Pons (tissue), 1 donor: Measurements from ENCODE around the gene CERS4.
"Not testable (repeated sequence)": the region's sequence is repeated elsewhere in the genome, so short reads cannot be mapped to it uniquely, and the experiment has no call there.

Experiments used
- DNase-seq: peaks from one replicate; pipeline ENCODE4 v3.0.0-alpha.2; 2016; ENCODE audit warnings: low spot score

The CERS4 gene

DNA sequence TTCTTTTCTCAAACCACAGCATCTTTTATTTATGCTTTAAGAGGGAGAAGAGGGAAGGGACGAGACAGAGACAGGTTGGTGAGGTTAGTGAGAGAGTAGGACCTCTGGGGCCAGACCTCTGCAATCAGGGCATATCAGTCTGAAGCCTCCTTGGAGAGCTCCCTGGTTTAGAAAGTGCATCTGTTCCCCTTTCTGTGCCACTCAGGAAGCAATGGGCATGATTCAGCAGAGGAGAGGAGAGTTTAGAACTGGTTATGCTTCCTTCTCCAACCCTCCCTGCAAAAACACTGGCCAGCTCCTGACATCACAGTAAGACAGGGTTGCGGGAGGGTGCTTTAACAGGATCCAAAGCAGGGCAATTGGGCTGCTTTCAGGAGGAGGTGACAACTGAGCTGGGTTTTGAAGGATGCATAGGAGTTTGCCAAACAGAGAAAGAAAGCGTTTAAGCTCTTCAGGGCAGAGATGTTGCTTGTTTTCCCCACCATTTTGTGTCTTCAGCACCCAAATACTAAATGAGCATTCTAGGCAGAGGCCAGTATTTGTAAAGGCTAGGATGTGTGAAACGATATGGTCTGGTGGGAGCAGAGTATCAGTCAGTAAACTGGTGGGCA lies 33.1 kb downstream of the CERS4 start:
- peak; percentile 17 for DNase-seq

DNA sequence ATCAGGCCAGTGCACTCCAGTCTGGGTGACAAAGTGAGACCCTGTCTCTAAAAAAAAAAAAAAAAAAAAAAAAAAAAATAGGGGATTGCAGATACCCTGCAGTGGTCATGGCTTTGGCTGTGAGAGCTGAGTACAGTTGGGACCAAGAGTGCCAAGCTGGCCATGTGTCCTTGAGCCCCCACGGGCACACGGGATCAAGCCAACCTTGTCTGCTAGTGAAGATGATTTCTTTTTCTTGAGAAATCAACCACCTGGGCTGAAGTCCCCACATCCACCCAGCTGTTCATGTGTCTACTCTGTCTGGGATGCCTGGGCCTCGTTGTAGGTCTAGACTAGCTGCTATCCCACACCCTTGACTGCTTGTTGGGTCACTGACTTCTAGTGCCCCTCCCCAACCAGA lies 34.0 kb downstream of the CERS4 start:
- no peak for DNase-seq

DNA sequence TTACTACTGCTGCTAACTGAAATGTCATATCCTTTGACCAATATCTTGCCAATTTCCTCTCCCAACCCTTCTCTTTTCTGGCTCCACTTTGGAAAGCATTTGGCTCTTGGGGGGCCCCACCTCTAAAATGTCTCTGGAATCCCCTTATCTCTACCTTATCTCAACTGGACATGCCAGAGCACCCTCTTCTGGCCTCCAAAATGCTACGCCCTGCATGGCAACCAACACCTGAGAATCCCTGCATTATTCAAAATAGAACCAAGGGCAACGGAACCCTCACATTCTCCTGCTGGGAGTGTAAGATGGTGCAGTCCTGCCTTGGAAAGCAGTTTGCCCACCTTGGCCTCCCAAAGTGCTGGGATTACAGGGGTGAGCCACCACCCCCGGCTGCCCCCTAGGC lies 35.3 kb downstream of the CERS4 start:
- DNase-seq = no peak

DNA sequence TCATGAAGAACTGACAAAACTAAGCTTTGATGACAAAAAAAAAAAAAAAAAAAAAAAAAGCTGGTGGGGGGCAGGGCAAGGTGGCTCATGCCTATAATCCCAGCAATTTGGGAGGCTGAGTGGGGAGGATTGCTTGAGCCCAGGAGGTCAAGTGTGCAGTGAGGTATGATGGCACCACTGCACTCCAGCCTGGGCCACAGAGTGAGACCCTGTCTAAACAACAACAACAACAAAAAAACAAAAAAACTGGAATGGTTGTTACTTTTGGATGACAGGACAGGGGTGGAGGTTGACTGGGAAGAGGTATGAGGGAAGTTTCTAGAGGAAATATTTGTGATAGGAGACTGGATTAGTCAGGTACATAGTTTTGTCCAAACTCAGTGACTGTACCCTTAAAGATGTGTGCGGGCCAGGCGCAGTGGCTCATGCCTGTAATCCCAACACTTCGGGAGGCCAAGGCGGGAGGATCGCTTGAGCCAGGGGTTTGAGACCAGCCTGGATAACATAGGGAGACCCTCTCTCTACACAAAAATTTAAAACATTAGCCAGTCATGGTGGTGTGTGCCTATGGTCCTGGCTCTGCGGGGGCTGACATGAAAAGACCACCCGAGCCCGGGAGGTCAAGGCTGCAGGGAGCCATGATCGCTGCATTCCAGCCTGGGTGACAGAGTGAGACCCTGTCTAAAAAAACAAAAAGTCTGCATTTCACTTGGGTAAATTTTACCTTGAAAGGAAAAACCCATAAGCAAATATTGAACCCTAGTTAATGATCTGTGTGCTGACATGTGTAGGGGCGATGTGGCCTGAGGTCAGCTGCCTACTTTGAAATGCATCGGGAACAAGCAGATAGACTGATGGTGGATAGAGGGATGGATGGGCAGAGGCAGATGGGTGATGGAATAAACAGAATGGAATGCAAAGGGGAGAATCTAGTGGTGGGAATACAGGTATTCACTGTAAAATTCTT lies 37.0 kb downstream of the CERS4 start:
- DNase-seq = no peak

DNA sequence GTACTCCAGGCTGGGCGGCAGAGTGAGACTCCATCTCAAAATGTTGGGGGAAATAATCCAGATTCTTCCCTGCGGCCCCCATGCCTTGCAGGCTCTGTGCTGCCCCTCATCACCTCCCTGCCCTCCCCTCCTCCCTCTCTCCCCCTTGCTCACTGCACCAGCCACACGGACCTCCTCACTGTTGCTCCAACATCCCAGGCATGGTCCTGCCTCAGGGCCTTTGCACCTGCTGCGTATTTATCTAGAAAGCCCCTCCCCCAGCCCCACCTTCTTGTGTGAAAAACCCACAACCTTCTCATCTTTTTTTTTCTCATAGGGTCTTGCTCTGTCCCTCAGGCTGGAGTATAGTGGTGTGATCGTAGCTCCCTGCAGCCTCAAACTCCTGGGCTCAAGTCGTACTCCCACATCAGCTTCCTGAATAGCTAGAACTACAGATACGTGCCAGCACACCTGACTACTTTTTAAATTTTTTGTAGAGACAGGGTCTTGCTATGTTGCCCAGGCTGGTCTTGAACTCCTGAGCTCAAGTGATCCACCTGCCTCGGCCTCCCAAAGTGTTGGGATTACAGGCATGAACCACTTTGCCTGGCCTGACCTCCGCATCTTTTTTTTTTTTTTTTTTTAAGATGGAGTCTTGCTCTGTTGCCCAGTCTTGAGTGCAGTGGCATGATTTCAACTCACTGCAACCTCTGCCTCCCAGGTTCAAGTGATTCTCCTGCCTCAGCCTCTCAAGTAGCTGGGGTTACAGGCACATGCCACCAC lies 38.1 kb downstream of the CERS4 start:
- not testable (repeated sequence) for DNase-seq

DNA sequence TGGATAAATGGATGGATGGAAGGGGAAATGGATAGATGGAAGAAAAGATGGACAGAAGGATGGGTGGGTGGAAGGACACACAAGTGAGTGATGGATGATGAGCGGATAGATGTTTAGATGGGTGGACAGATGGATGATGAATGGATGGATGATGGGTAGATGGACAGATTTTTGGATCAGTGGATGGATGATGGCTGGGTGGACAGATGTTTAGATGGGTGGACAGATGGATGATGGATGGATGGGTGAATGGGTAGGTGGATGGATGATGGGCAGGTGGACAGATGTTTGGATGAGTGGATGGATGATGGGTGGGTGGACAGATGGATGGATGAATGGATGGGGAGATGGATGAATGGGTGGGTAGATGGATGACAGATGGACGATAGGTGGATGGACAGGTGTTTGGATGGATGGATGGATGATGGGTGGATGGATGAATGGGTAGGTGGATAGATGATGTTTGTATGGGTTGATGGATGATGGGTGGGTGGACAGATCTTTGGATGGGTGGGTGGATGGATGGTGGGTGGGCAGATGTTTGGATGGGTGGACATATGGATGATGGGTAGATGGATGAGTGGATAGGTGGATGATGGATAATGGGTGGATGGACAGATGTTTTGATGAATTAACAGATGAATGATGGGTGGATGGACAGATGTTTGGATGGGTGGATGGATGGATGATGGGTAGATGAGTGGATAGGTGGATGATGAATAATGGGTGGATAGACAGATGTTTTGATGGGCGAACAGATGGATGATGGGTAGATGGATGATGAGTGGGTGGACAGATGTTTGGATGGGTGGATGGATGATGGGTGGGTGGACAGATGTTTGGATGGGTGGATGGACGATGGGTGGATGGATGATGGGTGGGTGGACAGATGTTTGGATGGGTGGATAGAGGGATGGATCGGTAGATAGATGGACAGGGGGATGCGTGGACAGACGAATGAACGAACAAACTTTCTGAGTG lies 39.5 kb downstream of the CERS4 start:
- no peak for DNase-seq

DNA sequence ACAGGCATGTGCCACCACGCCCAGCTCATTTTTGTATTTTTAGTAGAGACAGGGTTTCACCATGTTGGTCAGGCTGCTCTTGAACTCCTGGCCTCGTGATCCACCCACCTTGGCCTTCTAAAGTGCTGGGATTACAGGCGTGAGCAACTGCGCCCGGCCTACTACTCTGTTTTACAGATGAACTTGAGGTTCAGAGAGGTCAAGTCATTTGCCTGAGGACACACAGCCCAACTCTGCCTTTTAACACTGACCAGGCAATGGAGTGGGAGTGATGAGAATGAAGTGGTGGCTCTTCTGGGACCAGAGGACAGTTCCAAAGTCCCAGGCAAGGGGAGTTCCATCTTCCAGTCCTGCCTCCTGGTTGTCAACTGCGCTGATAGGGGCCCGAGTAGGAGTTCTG lies 41.4 kb downstream of the CERS4 start:
- DNase-seq = no peak

DNA sequence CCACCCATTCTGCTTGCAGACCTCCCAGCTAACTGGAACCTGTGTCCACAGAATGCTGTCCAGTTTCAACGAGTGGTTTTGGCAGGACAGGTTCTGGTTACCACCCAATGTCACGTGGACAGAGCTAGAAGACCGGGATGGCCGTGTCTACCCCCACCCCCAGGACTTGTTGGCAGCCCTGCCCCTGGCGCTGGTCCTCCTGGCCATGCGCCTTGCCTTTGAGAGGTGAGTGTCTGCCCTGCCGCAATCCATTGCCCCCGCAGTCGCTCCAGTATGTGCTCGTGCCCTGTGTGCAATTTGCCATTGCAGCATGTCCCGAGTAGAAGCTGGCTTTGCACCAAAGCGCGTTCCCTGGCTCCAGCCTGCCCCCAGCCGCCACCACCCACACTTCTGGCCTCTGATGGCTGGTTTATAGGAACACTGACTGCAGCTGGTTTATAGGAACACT lies 41.9 kb downstream of the CERS4 start:
- DNase-seq = peak; percentile 73

DNA sequence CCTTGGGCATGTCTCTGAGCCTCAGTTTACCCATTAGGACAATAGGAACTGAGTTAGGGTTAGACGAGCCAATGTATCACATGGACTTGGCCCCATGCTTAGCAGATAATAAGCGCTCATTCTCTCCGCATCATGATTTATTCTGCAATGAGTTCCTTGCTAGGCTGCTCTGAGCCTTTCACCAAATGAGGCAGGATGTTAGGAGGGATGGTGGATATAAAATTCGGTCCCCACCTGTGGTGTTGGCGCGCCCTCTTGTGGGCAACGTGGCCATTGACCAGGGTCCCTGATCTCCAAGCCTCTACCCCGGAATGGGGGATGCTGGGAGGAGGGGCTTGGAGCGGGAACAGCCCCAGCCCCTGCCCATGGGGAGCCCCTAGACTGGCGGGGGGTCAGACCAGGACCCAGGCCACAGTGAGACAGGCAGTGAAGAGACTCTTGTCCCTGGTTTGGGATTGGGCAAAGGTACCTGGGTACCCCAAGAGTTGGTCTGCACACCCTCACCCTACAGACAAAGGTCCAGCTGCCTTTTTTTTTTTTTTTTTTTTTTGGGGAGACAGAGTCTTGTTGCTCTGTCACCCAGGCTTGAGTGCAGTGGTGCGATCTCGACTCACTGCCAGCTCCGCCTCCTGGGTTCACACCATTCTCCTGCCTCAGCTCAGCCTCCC lies 43.9 kb downstream of the CERS4 start:
- DNase-seq = peak; percentile 68

DNA sequence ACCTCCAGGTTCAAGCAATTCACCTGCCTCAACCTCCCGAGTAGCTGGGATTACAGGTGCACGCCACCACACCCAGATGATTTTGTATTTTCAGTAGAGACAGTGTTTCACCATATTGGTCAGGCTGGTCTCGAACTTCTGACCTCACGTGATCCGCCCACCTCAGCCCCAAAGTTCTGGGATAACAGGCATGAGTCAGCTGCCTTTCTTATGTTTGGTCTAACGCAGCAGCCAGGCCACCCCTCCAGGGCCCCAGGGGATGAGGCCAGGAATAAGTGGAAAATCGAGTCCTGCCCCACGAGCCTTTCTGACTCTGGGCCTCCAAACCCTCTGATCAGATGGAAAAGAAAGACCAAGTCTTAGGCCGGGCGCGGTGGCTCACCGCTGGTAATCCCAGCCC lies 44.5 kb downstream of the CERS4 start:
- DNase-seq = no peak

DNA sequence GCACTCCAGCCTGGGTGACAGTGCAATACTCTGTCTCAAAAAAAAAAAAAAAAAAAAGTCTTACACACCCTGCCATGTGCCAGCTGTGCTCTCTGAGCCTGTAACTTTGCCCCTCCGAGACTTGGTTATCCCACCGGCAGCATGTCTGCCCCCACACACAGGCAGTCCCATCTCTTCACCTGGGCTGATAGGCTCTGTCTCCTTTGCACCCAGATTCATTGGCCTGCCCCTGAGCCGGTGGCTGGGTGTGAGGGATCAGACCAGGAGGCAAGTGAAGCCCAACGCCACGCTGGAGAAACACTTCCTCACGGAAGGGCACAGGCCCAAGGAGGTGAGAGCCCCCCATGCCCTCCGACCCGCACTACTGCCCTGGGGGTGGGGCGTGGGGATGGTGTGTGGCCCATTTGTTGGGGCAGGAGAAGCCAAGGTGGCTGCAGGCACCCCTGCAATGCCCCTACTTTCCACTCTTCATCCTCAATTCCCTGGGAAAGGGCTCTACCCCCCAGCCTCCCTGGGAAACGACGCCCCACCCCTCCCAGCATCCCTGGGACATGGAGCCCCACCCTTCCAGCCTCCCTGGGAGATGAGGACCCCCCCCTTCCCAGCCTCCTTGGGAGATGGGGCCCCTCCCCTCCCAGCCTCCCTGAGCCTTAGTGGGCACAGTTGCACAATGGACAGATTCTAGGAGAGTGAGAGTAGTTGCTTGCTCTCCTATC lies 45.3 kb downstream of the CERS4 start:
- no peak for DNase-seq

DNA sequence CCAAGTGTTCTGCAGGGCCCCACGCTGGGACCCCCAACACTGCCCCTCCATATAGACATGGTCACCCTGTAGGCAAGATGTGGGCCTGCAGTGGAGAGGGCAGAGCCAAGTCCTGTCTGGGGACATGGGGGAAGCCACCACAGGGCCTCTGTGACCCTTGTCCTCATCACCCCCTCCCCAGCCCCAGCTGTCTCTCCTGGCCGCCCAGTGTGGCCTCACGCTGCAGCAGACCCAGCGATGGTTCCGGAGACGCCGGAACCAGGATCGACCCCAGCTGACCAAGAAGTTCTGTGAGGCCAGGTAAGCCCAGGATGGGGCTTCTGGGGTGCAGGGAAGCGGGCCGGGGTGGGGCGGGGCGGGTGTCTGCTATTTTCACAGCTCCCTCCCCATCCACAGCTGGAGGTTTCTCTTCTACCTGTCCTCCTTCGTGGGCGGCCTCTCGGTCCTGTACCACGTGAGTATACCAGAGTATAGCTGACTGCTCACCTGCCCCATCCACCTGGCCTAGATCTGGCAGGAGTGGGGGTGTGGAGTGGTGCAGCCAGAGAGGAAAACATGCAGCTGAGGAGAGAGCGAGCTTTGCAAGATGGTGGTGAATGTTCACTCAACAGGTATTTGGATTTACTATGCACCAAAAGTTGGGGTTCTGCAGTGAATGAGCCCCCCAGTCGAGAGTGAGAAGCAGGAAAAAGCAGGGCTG lies 46.4 kb downstream of the CERS4 start:
- no peak for DNase-seq

DNA sequence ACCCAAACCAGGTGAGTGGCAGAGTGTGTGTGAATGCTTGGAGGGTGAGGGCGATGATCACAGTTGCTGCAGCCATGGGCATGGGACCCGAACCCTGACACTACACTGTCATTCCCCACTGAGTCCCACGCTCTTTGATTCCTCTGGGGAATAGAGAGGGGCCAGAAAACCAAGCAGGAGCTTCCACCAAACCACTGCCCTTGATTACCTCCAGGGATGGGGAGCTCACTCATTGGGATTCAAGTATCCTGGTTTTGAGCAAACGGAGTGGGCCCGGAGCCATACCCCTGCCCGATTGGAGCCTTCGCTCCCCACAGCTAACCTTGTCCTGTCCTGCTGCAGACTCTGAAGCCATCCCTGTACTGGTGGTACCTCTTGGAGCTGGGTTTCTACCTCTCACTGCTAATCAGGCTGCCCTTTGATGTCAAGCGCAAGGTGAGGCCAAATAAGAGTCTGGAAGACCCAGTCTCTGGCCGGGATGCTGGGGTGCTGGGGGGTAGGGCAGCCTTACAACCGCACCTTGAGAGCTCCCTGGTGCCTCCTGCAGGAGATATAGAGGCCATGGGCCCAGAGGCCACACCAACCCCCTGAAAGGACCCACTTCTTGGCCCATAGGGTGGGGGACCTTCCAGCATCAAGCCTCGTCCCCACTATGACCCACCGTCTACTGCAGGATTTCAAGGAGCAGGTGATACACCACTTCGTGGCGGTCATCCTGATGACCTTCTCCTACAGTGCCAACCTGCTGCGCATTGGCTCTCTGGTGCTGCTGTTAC lies 47.3 kb downstream of the CERS4 start:
- DNase-seq = no peak

DNA sequence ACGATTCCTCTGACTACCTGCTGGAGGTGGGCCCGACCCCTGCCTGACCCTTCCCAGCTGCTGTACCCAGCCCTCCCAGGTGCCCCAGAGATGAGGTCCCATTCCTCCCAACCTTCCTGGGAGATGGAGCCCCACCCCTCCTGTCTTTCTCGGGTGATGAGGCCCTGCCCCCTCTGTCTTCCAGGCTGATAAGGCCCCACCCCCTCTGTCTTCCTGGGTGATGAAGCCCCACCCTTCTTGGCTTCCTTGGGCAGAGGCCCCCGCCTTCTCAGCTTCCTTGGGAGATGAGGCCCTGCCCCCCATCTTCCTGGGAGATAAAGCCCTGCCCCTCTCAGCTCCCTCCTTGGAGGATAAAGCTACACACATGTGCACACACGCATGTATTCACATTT lies 47.9 kb downstream of the CERS4 start:
- DNase-seq = no peak

DNA sequence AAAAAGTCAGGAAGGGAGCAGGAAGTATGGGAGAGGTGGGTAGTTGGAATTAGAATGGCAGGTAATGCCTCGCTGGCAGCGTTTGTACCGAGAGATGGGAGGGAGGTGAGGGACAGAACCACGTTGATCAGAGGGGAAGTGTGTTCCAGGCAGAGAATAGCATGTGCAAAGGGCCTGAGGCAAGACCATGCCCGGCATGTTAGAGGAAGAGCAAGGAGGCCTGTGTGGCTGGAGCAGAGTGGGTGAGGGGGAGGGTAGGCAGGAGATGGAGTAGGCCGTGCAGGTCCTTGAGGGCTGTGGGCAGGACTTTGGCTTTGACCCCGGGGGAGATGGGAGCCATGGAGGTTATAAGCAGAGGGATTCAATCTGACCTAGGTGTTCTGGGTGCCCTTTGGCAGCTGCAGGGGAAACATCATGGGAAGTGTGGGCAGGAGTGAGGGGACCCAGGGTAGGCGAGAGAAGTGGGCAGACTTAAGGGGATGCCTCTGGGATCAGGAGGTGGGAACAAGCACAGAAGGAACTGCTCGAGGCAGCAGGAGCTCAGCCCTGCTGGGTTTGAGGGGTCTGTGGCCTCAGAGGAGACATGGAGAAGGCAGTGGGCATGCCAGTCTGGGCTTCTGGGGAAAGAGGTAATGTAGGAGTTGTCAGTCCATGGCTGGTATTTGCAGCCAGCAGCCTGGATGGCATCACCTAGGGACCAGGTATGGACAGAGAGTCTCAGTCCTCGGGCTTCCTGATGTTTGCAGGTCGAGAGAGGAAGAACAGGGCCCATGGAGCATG lies 50.2 kb downstream of the CERS4 start:
- DNase-seq = no peak

DNA sequence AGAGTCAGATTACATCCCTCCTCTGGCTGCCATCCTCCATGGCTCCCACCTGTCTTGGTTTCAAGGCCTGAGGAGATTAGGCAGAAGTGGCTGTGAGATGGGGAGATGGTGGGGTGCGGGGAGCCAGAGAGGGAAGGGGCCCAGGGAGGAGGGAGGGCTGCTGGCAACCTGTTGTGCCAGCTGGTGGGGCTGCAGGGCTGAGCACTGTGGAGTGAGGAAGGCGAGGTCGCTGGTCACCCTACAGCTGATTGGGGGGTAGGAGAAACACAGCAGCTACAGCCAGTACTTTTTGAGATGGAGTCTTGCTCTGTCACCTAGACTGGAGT lies 50.7 kb downstream of the CERS4 start:
- DNase-seq = no peak

DNA sequence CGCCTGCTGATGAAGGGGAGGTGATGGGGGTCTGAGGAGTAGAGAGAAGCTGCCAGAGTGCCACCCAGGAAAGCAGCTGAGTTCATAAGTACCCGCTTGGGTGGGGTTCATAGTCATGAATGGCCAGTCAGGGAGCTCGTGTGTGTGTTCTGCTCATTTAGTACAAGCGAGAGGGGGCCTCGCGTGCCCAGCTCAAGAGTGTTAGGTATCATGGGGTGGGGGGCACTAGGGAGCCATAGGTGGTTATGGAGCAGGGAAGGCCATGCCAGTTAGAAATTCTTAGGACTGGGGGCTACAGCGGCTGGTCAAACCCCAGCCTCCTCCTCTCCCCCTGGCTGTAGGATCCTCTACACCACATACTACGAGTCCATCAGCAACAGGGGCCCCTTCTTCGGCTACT lies 52.2 kb downstream of the CERS4 start:
- DNase-seq = no peak

DNA sequence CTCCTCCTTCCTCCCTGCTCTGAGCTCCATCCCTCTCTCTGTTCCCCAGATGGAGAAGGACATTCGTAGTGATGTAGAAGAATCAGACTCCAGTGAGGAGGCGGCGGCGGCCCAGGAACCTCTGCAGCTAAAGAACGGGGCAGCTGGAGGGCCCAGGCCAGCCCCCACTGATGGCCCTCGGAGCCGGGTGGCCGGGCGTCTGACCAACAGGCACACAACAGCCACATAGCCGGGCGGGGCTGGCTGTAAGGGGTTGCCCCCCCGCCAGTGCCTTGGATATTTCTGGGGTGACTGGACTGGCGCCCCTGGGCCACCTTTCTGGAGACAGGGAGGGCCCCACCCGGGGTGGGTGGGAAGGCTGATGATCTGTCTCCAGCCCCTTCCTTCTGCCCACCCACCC lies 52.7 kb downstream of the CERS4 start:
- no peak for DNase-seq
